Activated gamma-delta T cell (primary cell): ENCODE results near the gene TGM2.

ENCODE experiments used
- DNase-seq: peaks from one replicate; lab custom pipeline; 2025; lab: John Stamatoyannopoulos, UW

TGM2 gene

DNA sequence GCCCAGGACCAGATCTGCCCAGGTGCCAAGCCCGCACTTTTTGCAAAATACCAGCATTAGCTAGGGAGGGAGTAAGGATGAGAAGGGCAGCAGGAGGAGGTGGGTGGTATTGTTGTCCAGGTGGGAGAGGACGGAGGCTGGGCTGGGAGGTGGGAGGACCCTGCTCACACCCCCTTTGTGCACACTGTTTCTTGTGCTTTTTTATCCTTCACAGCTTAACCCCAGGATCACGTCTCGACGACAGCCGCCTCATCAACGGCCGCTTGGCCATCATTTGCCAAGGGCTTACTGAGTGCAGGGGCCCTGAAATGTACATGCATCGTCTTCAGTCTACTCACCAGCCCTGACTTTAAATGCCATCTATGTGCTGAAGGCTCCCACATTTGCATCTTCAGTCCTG lies 12.1 kb upstream of the TGM2 start:
- DNase-seq: no peak

DNA sequence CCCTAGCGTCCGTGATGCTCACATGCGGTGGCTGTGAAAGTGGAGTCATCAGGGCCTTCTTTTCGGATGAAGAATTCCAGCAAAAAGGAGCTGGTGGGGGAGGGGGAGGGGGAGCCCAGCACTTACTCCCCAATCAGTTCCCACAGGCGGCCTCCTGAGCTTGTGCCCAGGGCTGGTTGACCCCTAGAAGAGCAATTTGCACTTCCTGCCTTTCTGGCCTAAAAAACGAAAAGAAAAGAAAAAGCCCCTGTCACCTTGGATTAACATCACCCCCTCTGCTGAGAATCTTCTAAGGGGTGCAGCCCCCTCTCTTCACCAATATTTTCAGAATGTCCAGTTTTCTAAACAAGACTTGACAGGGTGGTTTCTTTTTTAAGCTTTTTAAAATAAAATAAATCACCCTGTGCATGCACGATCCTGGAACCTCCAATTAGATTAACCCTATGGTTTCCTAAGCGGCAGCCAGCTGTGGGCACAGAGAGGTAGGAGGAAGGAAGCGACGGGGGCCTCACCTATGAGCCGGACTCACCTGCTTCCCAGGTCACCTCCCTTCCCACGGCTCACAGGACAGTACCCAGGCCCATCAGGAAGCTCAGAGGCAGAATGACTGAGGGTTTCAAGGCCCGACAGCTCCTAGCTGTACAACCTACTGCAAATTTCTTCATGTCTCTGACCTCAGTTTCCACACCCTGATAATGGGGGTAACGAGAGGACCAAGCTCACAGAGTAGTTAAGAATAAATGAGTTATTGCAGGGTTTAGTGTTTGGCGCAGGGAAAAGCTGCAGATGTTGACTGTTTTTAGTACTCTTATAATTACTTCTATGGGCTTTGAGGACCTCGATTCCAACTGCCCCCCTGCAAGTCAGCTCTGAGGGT lies 10.5 kb upstream of the TGM2 start:
- no peak for DNase-seq

DNA sequence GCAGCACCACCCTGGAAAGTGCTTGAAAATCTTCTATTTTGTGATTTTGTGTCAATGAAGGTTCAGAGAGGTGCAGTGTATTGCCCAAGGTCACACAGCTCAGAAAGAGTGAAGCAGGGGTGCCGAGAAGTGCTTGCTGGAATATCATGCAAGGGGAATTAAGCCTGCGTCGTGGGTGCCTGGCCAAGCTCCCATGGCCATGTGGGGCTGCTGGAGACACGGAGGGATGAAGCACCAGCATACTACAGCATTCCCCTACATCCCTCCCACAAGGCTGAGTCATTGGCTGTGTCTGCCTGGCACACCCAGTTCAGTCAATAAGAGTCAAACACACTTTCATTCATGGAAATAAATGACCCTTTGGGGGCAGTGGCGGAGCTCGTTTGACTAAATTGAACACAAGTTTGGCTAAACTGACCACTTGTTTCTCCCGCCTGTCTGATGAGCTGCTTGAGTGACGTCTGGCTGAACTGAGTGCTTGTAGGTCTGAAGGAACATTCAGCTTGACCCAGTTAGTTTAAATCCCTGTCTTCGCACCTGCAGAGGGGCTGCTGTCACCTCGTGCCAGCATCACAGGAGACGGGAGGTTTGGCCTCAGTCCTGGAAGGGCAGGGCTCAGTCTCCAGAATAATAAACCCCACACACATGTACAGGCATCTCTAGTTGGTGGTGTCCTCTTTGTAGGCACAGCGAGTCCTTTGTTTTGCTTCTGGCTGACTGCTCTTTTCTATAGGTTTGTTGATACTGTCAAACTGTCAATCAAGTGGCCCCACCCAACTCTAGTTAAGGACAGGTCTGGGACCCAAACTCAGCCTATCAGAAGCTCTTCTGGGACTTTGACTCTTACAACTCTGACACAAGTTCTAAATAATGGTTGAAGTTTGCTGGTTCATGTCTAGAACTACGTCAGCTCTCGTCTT lies 8.4 kb upstream of the TGM2 start:
- DNase-seq: no peak

DNA sequence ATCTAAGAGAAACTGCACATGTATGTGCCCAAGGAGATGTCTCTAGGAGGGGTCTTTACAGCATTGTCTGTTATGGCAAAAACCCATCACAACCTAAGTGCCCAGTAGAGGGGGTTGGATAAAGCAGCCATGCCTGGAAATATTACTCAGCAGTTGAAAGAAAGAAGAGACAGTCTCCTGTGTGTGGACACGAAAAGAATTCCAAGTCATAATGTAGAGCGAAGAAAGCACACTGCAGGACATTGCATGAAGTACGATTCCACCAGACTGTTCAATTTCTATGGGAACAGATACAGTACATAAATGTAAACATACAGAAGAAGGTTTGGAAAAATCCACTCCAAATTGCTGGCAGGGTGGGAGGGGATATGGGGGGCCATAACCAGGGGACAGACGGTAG lies 7.3 kb upstream of the TGM2 start:
- no peak for DNase-seq

DNA sequence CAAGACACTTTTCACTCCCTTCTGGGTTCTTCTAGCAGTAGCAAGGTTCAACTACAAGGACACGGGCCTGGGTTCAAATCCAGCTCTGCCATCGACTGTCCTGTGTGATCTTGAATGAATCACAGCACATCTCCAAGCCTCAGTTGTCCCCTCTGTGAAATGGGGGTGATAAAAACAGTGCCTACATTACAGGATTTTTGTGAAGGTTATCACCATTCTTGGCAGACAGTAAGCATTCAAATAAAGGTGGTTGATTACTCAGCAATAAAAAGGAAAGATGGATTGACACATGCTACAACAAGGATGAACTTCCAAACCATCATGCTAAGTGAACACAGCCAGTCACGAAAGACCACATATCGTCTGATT lies 6.6 kb upstream of the TGM2 start:
- no peak for DNase-seq

DNA sequence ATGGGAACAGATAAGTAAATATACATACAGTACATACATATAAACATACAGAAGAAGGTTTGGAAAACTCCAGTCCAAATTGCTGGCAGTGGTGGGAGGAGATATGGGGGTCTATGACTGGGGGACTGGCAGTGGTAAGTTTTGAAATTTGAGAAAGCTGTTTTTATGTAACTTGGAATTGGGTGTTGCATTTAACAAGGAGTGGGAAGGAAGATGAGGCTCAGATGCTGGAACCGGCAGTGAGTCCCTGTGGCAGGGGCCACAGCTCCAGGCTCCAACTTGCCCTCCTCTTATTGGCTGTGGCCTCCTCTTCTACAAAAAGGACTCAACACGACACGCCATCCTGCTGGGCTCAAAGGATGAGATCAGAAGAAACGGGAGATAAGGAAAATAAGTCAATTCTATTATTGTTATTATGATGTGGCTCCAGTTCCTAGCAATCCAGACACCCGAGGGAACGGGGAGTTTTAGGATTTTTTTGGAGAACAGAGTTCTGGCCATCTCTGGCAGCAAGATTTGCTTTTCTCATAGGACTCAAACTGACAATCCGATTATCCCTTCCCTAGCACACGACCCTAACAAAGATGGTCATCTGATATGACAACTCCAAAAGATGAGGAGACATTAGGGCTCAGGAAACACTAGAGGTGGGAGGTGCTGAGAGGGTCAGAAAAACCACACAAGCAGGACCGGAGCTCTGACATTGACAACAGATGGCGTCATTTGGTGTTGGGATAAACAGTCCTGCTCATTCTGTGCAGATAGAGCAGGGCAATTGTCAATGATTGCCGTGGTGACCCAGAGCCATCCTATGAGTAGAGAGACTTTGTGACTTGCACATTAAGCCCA lies 6.0 kb upstream of the TGM2 start:
- DNase-seq: no peak

DNA sequence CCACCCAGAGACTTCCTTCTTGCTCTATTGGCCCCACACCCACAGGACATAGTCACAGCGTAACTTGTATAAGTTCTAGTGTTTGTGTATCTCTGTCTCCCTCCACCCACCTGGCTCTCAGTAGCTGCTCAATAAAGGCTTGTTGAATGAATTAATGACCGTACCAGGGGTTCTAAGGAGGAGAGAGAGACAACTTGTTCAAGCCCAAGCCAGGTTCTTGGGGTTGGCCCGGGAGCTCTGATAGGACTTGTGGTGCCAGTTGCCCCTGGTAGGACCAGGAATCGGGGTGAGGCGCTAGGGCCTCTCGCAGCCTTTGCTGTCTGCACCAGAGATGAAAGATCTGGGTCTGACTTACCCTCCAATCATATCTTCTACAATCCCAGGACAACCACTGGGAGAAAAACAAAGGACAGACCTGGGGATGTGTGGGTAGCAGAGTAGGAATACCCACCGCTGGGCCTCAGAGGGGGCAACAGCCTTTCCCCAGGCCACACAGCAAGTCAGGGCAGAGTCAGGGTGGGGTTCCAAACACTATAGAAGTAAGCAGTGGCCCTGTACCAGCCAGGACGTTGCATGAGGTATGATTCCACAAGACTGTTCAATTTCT lies 5.3 kb upstream of the TGM2 start:
- no peak for DNase-seq

DNA sequence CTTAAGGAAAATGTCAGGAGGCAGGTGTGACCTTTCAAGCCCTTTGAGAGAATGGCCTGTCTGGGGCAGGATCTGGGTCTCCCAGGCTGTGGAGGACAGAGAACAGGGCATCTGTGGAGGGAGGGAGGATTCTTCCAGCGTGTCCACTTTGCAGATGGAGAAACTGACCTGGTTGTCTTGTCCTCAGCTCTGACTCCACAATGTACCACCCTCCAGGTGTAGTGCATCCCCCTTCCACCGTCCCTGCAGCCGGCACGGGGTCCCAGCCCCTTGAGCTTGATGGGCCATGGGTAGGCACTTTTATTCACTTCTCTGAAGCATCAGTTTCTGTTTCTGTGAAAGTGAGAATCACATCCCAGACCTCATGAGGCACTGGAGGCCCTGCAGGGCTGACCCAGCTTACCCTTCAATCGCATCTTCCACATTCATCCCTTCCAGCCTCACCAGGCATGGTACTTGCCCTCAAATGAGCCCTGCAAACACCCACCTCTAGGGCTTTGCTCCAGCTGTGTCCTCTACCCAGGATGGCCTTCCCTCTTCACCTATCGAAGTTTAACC lies 4.6 kb upstream of the TGM2 start:
- no peak for DNase-seq

DNA sequence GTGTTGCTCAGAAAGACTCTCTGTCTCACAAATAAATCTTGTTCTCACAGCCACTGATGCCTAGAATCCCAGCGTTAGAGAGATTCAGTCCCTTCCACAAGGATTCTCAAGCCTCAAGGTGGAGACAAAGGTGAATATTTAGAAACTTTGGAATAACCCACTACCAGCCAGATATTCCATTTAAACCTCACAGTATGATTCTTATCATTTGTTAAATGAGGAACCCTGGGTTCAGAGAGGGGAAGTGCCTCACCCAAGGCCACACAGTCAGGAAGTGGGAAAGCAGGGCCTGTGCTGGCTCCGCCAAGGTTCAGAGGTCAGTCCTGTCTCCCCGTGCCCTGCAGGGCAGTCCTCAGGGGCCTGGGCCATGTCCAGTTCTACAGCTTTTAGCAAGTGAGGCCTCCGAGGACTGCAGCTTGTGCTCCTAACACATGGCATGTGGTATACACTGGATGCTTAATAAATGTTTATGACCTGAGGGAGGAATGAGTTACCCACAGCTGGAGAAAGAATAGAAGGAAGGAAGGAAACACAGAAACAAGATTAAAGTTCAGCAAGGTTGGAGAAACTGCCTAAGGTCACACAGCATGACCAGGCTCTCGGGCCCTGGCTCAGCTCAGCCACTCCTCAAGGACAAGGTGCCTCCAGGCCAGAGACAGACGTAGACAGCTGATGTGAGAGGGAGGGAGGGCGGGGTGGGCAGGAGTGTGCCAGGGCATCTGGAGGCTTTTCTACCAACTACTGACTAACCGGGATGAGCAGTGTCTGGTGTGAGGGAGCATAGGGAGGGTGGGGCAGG lies 3.9 kb upstream of the TGM2 start:
- DNase-seq: no peak

DNA sequence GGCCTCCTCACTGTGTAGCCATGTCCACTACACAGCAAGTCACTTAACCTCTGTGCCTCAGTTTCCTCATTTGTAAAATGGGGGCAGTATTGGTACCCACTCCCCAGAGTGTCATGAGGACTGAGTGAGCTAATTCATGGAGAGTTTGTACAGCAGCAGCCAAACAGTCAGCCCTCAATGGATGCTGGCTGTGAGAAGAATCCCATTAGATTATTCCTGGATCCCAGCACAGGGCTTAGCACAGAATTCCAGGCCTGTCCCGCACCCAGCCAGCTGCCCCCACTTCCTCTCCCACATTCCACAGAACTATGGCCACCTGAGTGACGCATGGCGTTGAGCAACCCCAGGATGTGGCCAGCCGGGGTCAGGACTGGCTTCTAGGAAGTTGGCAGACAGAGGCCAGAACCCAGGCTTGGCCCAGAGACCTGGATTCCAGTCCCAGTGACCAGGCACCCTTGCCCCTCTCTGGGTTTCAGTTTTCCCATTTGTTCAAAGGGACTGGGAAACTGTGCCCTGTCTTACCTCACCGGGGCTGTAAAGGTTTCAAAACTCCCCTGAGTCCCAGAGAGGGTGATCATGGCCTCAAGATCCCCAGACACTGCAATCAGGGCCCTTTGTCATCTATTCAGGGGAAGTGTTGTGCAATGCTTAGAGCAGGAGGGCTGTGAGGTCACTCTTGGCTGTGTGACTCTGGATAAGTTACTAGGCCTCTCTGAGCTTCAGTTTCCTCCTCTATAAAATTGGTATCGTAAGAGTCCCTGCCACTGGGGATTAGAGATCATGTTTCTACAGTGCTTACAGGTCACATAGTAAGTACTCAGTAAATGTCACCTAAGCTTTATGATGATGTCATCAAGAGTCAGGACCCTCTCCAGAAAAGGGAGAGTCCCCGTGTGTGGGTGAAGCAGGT lies 3.0 kb upstream of the TGM2 start:
- DNase-seq: no peak

- no peak for DNase-seq
These were observed 2.3 kb upstream of the TGM2 start for GRCh38 chr20:38167328-38167850.

GRCh38 chr20:38166703-38167233 lies 1.7 kb upstream of the TGM2 start:
- DNase-seq: no peak

DNA sequence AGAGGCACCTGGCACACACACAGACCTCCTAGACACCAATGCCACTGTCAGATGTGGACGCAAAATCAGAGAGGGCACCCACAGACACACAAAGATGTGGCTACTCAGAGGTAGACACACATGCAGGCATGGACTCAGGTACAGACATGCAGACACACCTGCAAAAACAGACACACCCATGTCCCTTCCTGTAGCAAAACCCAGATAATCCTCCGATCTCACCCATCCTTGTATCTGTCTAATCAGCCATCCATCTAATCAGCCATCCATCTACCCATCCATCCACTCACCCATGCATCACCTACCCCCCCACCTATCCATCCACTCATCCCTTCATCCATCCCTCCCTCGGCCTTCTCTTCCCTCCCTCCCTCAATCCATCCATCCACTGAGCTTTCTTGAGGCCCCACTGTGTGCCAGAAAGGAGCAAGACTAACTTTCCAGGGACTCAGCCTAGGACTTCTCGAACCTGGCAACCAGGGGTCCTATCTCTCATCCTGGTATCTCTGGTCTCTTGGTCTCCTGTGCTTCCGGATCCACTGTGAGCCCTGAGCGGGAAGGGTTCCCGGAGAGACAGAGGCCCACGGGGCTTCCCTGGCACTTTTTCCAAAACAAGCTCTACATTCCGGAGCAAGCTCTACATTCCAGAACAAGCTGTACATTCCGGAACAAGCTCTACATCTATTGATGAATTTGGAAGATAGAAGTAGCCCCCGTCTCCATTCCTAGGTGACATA lies 1.1 kb upstream of the TGM2 start:
- DNase-seq: no peak

DNA sequence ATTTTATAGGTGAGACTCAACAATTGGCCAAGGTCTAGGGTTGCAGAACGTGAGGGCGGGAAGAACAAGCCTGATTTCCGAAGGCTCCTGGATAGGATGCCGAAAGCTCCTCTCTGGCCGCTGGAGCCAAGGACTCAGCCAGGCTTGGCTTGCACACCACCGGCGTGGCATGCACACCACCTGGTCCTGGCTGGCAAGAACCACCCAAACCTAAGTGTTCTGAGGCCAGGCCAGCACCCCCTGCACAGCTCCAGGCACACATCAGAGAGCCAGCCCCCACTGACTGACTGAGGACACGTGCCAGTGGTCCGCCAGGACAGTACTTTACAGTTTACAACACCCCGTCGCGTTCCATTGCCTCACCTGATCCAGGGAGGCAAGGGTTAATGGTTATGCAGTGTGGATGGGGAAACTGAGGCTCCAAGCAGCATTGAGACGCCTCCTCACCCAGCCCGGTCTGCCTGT lies 414 bp downstream of the TGM2 start:
- DNase-seq: no peak

GRCh38 chr20:38164069-38164468 lies 1.0 kb downstream of the TGM2 start:
- no peak for DNase-seq

DNA sequence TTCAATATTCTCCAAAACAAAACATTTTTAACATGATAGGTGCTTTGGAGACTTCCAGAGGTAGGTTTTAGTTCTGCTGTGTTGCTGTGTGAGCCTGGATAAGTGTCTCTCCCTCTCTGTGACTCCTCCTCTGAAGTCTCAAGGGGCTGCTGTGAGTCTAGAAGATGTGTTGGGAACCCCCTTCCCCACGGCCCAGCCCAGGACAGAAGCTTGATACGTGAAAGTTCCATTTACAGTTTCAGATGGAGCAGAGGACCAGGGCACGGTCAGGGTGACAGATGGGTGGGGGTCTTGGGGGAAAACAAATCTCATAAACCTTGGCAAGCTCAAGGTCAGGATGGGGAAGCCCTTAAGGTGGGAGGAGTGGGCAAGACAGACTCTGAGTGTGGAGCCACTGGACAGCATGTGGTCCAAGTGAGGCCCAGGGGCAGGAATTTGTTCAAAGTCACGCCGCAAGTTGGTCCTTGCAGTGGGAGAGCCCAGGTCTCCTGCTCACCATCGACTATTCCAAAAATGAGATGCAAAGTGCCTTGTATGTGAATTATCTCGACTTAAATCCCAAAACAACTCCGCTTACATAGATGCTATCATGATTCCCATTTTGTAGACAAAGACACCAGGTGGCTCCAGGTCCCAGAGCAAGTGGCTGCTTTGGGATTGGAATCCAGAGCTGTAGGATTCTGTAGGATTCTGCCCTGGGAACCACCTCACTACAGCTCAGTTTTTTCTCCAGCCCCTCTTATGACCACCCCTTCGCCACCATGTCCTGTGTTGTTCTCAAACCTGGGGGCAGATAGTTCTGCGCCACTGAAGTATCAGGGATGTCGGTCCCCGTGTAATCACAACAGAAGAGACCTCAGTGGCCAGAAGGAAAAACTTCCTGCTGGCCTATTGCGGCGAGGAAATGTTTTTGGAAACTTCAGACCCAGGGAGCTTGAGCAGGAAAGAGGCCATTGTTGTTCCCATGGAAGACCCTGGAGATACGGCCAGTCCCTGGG lies 1.9 kb downstream of the TGM2 start:
- no peak for DNase-seq

DNA sequence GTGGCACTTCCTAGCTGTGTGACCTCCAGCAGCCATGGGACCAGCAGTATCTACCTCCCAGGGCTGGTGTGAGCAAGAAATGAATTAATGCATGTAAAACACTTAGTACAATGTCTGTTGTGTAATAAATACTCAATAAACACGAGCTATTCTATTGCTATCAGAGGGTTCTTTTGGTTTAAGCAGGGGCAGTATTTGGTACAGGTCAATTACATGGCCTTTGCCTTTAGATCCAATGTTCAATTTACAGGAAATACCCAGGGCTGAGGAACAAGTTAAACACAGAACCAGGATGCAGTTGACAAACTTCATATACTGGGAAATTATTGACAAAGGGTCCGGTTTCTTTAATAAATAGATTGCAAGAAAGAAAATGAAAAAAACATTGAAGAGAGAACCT lies 2.9 kb downstream of the TGM2 start:
- no peak for DNase-seq
